KG1 (cell line): Measurements from ENCODE around the gene GMPPB.
"Not testable (repeated sequence)": the region's sequence is repeated elsewhere in the genome, so short reads cannot be mapped to it uniquely, and the experiment has no call there.

Source experiments
- DNase-seq: peaks from one replicate; lab custom pipeline; 2025; lab: John Stamatoyannopoulos, UW

The GMPPB gene

DNA sequence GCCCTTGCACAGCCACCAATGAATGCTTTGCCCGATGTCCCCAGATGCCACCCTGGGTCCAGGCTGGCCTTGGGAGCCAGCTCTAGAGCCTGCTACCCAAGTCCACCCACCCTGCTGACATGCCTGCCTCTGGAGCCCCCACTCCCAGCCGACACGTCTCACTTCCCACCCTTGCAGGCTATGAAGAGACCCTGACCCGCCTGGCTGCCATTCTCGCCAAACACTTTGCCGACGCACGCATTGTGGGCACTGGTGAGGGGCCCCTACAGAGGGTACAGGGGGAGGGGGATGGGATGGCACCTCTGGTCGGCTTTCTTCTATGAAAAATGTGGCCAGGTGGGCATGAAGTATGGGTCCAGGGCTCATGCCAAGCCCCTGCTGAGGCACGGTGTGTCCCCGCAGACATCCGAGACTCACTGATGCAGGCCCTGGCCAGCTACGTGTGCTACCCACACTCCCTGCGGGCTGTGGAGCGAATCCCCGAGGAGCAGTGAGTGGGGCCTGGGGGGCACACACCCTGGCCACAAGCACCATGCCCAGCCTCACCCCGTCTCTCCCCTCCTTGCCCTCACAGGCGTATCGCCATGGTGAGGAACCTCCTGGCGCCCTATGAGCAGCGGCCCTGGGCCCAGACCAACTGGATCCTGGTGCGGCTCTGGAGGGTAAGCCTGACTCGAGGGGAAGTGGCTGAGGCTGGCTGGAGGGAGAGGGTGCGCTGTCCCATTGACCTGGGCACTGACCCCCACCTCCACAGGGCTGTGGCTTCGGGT lies 10.2 kb downstream of the GMPPB start:
- no peak for DNase-seq

- DNase-seq: no peak
Observed at GRCh38 chr3:49712631-49713317, 11.0 kb downstream of the GMPPB start.

DNA sequence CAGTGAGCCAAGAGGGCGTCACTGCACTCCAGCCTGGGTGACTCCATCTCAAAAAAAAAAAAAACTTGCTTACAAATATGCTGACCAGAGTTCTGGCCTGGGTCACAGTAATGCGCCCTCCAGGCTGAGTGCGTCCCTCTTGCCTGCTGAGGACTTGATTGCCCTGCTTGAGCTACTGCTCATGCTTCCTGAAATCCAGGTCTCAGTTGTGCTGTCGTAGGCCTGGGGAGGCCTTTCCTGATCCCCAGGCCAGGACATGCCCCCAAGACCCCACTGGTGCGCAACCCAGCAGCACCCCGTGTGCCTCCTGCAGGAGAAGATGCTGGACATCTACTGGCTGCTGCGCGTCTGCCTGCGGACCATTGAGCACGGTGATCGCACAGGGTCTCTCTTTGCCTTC lies 11.6 kb downstream of the GMPPB start:
- no peak for DNase-seq

GRCh38 chr3:49711489-49711888 lies 12.3 kb downstream of the GMPPB start:
- peak; percentile 42 for DNase-seq

GRCh38 chr3:49709852-49710251 lies 13.9 kb downstream of the GMPPB start:
- no peak for DNase-seq

GRCh38 chr3:49707113-49707480 lies 16.7 kb downstream of the GMPPB start:
- no peak for DNase-seq

GRCh38 chr3:49706456-49707112 lies 17.2 kb downstream of the GMPPB start:
- DNase-seq: no peak

GRCh38 chr3:49705390-49705960 lies 18.3 kb downstream of the GMPPB start:
- no peak for DNase-seq

DNA sequence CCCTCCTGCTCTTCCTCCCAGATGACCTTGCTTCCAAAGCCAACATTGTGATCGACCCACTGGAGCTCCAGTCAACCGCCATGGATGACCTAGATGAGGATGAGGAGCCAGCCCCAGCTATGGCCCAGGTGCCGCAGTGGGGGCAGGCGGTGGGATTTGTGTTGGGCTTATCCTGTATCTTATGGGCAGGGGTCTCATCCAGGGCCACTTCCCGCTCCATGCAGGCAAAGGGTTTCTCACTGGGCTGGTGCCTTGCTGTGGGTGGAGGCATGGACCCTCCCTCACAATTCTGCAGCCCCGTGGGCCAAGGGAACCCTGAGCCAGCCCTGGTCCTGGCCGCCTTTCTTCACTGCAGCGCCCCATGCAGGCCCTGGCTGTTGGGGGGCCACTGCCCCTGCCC lies 19.1 kb downstream of the GMPPB start:
- DNase-seq: no peak

DNA sequence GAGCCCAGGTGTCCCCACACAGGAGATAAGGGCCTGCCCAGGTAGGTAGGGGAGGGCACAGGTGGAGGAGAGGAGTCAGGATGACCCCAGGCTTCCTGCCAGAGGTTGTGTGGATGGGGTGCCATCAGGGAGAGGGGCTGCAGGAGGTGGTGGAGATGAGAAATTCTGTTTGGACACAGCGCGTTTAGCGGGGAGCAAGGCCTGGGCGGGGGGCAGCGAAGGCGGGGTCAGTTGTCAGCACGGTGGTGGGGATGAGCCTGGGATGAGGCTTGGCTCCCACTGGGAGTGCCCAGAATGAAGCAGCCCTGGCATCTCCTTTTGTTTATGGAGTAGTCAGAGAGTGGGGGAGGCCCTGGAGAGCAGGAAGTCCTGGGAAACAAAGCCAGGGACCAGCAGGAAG lies 19.8 kb downstream of the GMPPB start:
- DNase-seq: no peak

GRCh38 chr3:49703443-49703927 lies 20.3 kb downstream of the GMPPB start:
- no peak for DNase-seq

- DNase-seq: no peak
Observed at GRCh38 chr3:49702672-49703071, 21.1 kb downstream of the GMPPB start.

- no peak for DNase-seq
Observed at GRCh38 chr3:49701388-49702077, 22.2 kb downstream of the GMPPB start.

DNA sequence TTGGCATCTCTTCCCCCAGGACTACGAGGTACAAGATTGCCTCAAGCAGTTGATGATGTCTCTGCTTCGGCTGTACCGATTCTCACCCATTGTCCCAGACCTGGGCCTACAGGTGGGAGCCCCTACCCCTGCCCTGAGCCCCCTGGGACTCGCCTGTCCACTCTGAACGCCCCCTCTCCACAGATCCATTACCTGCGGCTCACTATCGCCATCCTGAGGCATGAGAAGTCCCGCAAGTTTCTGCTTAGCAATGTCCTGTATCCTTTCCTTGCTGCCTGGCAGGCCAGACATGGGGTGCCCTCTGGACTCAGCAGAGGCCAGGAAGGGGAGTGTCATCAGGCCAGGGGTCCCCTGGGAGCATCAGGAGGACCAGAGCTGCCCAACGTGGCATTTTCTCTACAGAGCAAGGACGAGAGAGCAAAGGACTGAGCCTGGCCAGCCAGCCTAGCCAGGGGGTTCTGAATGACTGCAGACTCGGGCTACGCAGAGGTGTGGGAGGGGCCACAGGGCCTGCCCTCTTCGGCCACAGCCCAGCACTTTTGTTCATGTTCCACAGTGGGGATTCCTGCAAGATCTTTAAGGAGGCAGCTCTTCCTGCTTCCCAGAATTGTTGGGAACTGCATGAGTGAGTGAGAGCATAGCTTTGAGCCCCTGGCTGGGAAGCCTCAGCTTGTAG lies 23.2 kb downstream of the GMPPB start:
- DNase-seq: no peak

GRCh38 chr3:49700014-49700413 lies 23.7 kb downstream of the GMPPB start:
- DNase-seq: no peak

DNA sequence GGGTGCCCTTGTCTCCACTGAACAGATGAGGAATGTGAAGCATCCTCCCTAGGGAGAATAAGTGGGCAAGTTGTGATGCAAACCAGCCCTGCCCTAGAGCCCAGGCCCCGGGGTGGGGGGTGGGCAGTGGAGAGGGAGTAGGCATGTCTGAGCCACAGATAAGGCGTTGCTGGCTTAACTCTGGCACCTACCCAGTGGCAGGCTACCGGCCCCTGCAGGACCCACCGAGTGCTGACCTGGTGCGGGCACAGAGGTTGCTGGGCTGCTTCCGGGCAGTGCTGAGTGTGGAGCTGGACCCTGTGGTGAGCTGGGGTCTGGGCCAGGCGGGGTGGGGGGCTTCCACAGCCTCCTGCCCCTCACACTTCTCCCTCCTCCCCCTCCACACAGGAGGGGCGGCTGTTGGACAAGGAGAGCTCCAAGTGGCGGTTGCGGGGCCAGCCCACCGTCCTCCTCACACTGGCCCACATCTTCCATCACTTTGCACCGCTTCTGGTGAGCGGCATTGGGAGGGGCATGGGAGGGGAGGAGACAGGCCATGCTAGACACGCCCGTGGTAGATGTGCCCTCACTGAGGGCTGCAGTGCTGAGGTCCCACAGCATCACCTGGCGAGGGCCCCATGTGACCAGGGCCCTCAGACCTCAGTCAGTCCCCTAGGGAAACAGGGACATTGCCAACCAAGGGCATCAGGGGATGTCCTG lies 24.3 kb downstream of the GMPPB start:
- no peak for DNase-seq

GRCh38 chr3:49695350-49696015 lies 28.3 kb downstream of the GMPPB start:
- not testable (repeated sequence) for DNase-seq

DNA sequence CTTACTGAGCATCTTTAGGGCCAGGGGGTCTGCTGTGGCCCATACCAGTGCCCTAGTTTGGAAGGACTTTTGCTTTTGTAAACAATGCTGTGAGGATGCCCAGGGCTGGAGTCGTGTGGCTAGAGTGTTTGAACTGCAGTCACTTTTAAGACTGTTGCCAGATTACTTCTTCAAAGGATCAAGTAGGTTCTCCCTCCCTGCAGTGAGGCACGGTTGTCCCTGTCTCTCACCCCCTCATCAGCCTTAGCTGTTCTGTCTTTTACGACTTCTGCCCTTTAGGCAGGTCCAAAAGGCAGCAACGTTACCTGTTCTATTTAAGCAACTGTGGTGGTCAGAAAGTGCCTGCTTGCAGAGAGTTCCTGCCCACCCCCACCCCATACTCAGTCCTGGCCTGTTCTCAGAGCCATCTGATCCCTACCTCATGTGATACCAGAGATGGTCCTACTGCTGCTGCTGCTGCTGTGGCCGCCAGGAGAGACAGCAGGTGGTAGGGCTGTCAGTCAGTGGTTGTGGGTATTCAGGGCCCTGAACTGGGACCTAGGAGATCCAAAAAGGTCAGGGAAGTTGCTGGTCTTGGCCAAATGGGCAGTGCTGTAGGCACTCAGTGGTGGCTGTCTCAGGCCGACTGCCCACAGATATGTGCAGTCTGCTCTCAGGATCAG lies 29.2 kb downstream of the GMPPB start:
- not testable (repeated sequence) for DNase-seq

DNA sequence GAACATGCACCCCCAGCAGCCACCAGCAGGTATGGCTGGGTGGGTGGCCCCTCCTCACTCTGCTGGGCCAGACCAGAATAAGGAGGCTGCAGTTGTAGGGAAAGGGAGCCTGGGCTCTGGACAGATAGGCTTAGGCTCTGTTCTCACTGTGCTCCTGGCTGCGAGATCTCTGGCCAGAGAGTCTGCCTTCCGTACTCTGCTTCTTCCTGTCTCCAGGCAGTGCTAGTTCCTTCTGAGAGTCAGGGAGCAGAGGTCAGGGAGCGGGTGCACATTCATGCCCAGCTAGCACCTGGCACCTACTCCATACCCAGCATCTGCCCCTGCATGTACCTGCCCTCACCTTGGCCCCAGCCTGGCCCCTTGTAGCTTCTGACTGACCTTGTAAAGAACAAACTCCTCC lies 32.3 kb downstream of the GMPPB start:
- not testable (repeated sequence) for DNase-seq

GRCh38 chr3:49690856-49691255 lies 32.9 kb downstream of the GMPPB start:
- DNase-seq: not testable (repeated sequence)
